Astrocyte (in vitro differentiated cells and primary cell): ENCODE results near the gene LGR4. TPM values are rescaled to one million over a fixed set of nuclear protein-coding genes. Genes with fewer than 3 reads are reported as not detected.

ENCODE experiments used
- DNase-seq: peaks from one replicate; pipeline ENCODE4 v3.0.0-alpha.2; 2010; ENCODE audit warnings: low read depth
- FAIRE-seq: peaks from 2 replicates; lab custom pipeline; 2011; peaks lifted over from hg19 to GRCh38; lab: Jason Lieb, UNC
- H2AFZ ChIP-seq: 2 replicates; pipeline ENCODE4 v1.6.0; 2012; ENCODE audit warnings: low read depth, low read length, inconsistent platforms
- H3K27ac ChIP-seq: 2 replicates; pipeline ENCODE4 v1.5.1; 2011; ENCODE audit warnings: low read depth, low read length, inconsistent platforms
- H3K27me3 ChIP-seq: 2 replicates; pipeline ENCODE4 v1.6.0; 2011; ENCODE audit warnings: low read length, inconsistent platforms; ENCODE audit not compliant: insufficient read depth
- H3K36me3 ChIP-seq: 2 replicates; pipeline ENCODE4 v1.5.1; 2011; ENCODE audit warnings: low read length, inconsistent platforms; ENCODE audit not compliant: insufficient read depth
- H3K4me1 ChIP-seq: 2 replicates; pipeline ENCODE4 v1.5.1; 2011; ENCODE audit warnings: low read length, inconsistent platforms; ENCODE audit not compliant: insufficient read depth
- H3K4me2 ChIP-seq: 2 replicates; pipeline ENCODE4 v1.6.0; 2012; ENCODE audit warnings: low read length, inconsistent platforms
- H3K4me3 ChIP-seq: 2 replicates; pipeline ENCODE4 v1.5.1; 2011; ENCODE audit warnings: low read depth, mild to moderate bottlenecking, low read length, inconsistent platforms; ENCODE audit not compliant: insufficient read depth
- H3K79me2 ChIP-seq: 2 replicates; pipeline ENCODE4 v1.6.0; 2012; ENCODE audit warnings: mild to moderate bottlenecking, low read length, inconsistent platforms; ENCODE audit not compliant: insufficient read depth
- H3K9ac ChIP-seq: 2 replicates; pipeline ENCODE4 v1.6.0; 2012; ENCODE audit warnings: mild to moderate bottlenecking, low read length, inconsistent platforms
- H3K9me3 ChIP-seq: 2 replicates; pipeline ENCODE4 v1.5.1; 2012; ENCODE audit warnings: low read depth, mild to moderate bottlenecking, low read length, inconsistent platforms; ENCODE audit not compliant: insufficient read depth
- H4K20me1 ChIP-seq: 2 replicates; pipeline ENCODE4 v1.6.0; 2012; ENCODE audit warnings: low read length, inconsistent platforms; ENCODE audit not compliant: insufficient read depth
- H3K27ac Mint-ChIP-seq: one replicate; pipeline ENCODE4 v1.8.0; 2021; ENCODE audit warnings: mild to moderate bottlenecking, mixed read lengths; ENCODE audit not compliant: unreplicated experiment
- H3K27me3 Mint-ChIP-seq: one replicate; pipeline ENCODE4 v1.8.0; 2021; ENCODE audit warnings: low read depth, mixed read lengths; ENCODE audit not compliant: unreplicated experiment
- H3K36me3 Mint-ChIP-seq: one replicate; pipeline ENCODE4 v1.8.0; 2021; ENCODE audit warnings: low read depth, mixed read lengths; ENCODE audit not compliant: unreplicated experiment
- H3K4me1 Mint-ChIP-seq: one replicate; pipeline ENCODE4 v1.8.0; 2021; ENCODE audit warnings: low read depth, mixed read lengths; ENCODE audit not compliant: unreplicated experiment
- H3K4me3 Mint-ChIP-seq: one replicate; pipeline ENCODE4 v1.8.0; 2021; ENCODE audit warnings: mild to moderate bottlenecking, moderate library complexity, mixed read lengths; ENCODE audit not compliant: unreplicated experiment
- H3K9me3 Mint-ChIP-seq: one replicate; pipeline ENCODE4 v1.8.0; 2021; ENCODE audit warnings: mild to moderate bottlenecking, mixed read lengths; ENCODE audit not compliant: unreplicated experiment
- CTCF ChIP-seq: IDR thresholded peaks from 2 replicates; pipeline ENCODE4 v1.5.1; 2011; ENCODE audit warnings: low read depth, mild to moderate bottlenecking, inconsistent platforms, low read length, moderate library complexity; ENCODE audit not compliant: insufficient read depth
- EZH2 ChIP-seq: IDR thresholded peaks from 2 replicates; pipeline ENCODE4 v1.6.1; 2012; ENCODE audit warnings: mild to moderate bottlenecking, low read length, inconsistent platforms; ENCODE audit not compliant: insufficient read depth
- total RNA-seq: library from RNA; stranded (reverse); gene quantifications from 2 replicates; pipeline ENCODE4 v1.2.1, GENCODE V29; 2021

The LGR4 gene
- total RNA-seq, 1 donor from 2014 or later, result 50.0 TPM

GRCh38 chr11:27383645-27384044 is 88.9 kb downstream of the LGR4 start:
- H3K4me2 ChIP-seq, result no peak overlapping the region
- no peak overlapping the region for H3K27ac Mint-ChIP-seq

GRCh38 chr11:27381238-27381666 is 91.3 kb downstream of the LGR4 start:
- no peaks in the 10 kb centered on the region for H3K27me3 Mint-ChIP-seq
- FAIRE-seq, result no peak

More at GRCh38 chr11:27383645-27384044, 88.9 kb downstream of the LGR4 start:
- DNase-seq, result no peak
- Mint-ChIP-seq H3K36me3 (no peaks in the 10 kb centered on the region), H3K4me3 (no peak overlapping the region), H3K9me3 (no peaks in the 10 kb centered on the region), H3K27me3 (no peaks in the 10 kb centered on the region), H3K4me1 (peaks cover 45% of the 10 kb centered on the region)
- no peak for TF ChIP-seq CTCF
- no peak for TF ChIP-seq EZH2
- Histone ChIP-seq H2AFZ (no peak overlapping the region), H3K4me3 (no peak overlapping the region), H3K27ac (no peak overlapping the region), H3K27me3 (no peaks in the 10 kb centered on the region), H4K20me1 (no peaks in the 10 kb centered on the region), H3K79me2 (peaks cover 4% of the 10 kb centered on the region), H3K4me1 (peaks cover 31% of the 10 kb centered on the region), H3K9me3 (no peaks in the 10 kb centered on the region), H3K9ac (no peak overlapping the region), H3K36me3 (peaks cover 20% of the 10 kb centered on the region)
- FAIRE-seq, result no peak

More at GRCh38 chr11:27381238-27381666, 91.3 kb downstream of the LGR4 start:
- H2AFZ ChIP-seq, result no peak overlapping the region
- no peak for DNase-seq
- H3K79me2 ChIP-seq, result no peaks in the 10 kb centered on the region
- H3K4me3 ChIP-seq, result no peak overlapping the region
- no peak overlapping the region for H3K27ac Mint-ChIP-seq
- no peak overlapping the region for H3K27ac ChIP-seq
- no peaks in the 10 kb centered on the region for H3K9me3 ChIP-seq
- H3K4me2 ChIP-seq, result no peak overlapping the region
- TF ChIP-seq CTCF (no peak), EZH2 (no peak)
- no peak overlapping the region for H3K4me3 Mint-ChIP-seq
- H3K36me3 Mint-ChIP-seq, result no peaks in the 10 kb centered on the region
- no peak overlapping the region for H3K9ac ChIP-seq
- no peaks in the 10 kb centered on the region for H4K20me1 ChIP-seq
- no peaks in the 10 kb centered on the region for H3K9me3 Mint-ChIP-seq
- H3K36me3 ChIP-seq, result peaks cover 30% of the 10 kb centered on the region
- no peaks in the 10 kb centered on the region for H3K27me3 ChIP-seq
- peaks cover 25% of the 10 kb centered on the region for H3K4me1 Mint-ChIP-seq
- peaks cover 20% of the 10 kb centered on the region for H3K4me1 ChIP-seq
